HEK293T (cell line): ENCODE data around the gene SLC35G3.

ENCODE experiments used
- BHLHE40 ChIP-seq: fragments of 450-650 bp; IDR thresholded peaks from 2 replicates; pipeline ENCODE4 v1.6.1; 2016; ENCODE audit warnings: mild to moderate bottlenecking, moderate library complexity, borderline replicate concordance
- ELF4 ChIP-seq: fragments of 450-650 bp; IDR thresholded peaks from 2 replicates; pipeline ENCODE4 v1.6.1; 2017; ENCODE audit warnings: antibody characterized with exemption
- FOXA1 ChIP-seq: fragments of 450-650 bp; IDR thresholded peaks from 2 replicates; pipeline ENCODE4 v1.6.1; 2016; ENCODE audit warnings: mild to moderate bottlenecking
- HDGF ChIP-seq: fragments of 450-650 bp; IDR thresholded peaks from 2 replicates; pipeline ENCODE4 v1.6.1; 2017; ENCODE audit warnings: antibody characterized with exemption, borderline replicate concordance
- SUZ12 ChIP-seq: fragments of 450-650 bp; IDR thresholded peaks from 2 replicates; pipeline ENCODE4 v1.6.1; 2016; ENCODE audit warnings: mild to moderate bottlenecking
- TARDBP ChIP-seq: fragments of 450-650 bp; IDR thresholded peaks from 2 replicates; pipeline ENCODE4 v1.6.1; 2016
- ZNF384 ChIP-seq: fragments of 450-650 bp; IDR thresholded peaks from 2 replicates; pipeline ENCODE4 v1.6.1; 2016

DNA sequence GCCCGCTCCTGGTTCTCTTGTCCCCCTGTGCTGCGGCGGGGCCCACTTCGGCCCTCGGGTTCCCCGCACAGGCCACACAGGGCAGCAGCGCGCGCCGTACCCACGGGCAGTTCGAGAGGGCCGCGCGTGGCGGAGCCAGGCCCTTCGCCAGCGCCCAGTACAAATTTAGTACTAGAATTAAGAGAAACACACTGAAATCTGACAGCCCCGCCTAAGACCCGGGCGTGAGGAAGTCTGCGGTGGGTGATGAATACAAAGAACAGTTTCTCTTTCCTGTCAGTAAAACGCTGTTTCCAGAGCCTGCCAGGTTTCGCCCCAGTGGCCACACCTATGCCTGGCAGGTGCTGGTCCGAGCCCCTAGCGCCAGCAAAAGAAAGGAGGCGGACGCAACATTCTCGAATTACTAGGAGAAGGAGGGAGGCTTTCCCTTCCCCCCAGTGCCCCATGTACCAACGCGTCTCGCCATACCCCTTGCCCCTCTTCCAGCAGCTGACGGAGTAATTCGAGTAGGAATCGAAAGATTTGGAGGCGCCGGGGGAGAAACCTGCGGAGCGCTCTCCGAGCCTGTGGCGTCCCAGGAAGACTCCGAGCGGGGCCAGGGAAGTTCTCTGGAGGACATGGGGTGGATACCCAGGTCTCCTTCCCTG is 48.1 kb upstream of the SLC35G3 start:
- no peak for TF ChIP-seq FOXA1
- TF ChIP-seq ZNF384, result no peak
- no peak for TF ChIP-seq ELF4
- TF ChIP-seq TARDBP, result no peak
- no peak for TF ChIP-seq HDGF
- no peak for TF ChIP-seq SUZ12
- TF ChIP-seq BHLHE40, result no peak
